Suppressor macrophage treated with lipopolysaccharide for 4 hours (primary cell): ENCODE data around the gene HNF1A.
A peak's percentile ranks its signal among the peaks of the same experiment; 100 is the strongest.

Source experiments
- DNase-seq: peaks from one replicate; pipeline ENCODE4 v3.0.0-alpha.2; 2020

HNF1A gene

DNA sequence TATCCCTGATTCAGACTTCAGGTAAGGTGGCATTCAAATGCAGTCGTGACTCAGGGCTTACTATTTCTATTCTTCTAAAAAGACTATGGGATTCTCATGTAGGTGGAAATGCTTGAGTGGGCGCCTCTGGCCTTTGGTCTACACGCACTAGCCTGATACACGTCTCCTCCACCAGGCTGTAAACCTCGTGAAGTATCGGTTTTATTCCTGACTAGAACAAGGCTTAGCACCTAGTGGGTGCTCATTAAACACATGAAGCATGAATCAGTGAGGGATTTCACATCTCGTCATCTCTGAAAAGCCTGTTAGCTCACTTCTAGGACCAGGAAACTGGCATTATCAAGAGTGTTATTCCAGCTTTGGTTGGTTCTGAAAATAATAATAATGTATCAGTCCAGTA, 17.7 kb upstream of the HNF1A start:
- DNase-seq, result no peak

DNA sequence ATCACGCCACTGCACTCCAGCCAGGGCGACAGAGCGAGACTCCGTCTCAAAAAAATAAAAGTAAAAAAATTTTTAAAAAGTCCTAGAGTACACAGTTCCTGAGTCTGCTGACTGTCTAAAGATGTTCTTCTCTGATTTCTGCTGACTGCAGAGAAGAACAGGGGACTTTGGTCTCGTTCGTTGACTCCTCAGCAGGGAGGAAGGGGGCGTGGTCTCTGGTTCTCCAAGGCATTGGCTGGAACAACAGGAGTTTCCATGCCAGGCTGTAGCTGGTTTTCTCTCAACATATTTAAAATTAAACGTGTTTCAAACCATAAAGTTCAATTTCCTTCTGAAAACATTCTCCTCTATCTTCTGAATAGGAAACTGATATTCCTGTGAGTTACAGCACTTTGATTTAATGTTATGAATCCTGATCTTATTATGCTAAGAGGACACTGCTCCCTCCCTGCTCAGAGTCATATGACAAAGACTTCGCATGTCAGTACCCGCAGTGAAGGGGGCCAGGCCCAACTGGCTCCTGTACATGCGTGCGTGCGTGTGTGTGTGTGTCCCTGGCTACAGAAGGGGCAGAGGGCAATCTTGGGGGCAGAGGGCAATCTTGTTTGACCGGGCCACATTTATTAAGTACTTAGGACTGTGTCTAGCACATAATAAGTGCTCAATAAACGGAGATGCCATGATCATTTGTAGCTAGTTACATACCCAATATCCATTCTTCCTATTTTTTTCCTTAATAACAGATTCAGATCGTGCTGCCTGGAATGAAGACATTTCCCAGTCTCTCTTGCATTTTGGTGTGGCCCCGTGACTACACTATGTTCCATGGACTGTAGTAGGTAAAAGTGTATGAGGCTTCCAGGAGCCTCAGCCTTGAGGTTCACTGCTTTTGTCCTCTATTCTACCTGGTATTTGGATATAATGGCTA, 16.5 kb upstream of the HNF1A start:
- DNase-seq, result peak; percentile 34

DNA sequence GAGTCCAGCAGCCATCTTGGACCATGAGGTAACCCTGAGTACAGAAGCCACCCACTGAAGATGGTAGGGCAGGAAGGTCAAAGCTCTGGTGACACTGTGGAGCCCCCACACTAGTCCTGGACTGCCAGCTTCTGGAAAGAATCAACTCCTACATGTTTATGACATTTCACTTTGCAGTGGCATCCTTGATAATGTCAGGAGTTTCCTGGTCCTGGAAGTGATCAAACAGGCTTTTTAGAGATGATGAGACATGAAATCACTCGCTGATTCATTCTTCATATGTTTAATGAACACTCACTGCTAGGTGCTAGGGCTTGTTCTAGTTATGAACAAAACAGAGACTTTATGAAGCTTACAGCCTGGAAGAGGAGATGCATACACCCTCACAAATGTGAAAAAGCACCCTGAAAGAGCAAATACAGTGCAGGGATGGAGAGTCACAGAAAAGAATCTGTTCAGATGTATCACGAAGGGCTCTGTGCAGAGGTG, 15.8 kb upstream of the HNF1A start:
- peak; percentile 72 for DNase-seq

DNA sequence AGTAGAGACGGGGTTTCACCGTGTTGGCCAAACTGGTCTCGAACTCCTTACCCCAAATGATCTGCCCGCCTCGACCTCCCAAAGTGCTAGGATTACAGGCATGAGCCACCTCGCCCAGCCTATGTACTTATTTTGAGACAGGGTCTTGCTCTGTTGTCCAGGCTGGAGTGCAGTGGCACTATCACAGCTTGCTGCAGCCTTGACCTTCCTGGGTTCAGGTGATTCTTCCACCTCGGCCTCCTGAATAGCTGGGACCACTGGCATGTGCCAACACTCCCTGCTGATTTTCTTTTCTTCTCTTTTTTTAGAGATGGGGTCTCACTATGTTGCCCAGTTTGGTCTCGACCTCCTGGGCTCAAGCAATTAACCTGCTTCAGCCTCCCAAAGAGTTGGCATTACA, 14.0 kb upstream of the HNF1A start:
- no peak for DNase-seq

DNA sequence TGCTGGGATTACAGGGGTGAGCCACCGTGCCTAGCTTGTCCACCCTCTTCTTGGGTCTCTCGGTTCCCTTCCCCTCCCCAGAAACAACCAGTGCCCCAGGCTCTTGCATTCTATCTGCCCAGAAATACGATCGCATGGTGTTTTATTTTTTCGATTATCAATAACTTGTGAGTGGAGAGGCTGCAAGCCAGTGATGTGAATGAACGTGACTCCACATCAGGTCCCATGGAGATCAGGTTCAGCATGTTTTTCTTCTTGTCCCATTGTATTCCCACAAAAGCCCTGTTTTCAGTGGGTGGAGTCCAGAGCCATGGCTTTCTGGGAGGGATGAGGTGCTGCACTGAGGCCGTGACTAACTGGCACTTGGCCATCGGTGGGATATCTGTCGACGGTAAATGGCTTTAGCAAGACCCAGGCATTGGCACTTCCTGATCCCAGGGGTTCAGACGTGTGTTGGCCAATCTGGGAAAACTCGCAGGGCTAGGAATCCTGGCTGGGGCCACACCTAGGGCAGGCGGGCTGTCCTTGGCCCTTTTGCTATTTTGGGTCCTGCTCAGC, 12.7 kb upstream of the HNF1A start:
- DNase-seq, result no peak

DNA sequence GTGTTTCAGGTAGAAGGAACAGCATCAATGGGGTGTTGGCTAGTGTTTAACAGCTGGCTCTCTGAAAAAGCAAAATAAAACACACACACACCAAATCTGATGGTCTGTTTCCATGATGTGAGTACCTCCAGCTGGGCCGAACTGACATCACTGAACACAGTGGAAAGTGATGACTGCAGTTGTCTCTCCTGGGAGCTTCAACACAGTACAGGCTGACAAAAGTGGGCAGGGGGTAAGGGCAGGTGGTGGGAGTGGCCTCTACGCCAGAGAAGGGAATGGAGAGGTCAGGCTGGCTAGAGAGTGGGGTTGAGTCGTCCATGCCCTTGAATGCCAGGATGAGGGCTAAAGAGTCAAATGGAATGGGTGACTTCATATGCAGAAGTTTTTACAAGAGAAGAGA, 8.0 kb upstream of the HNF1A start:
- no peak for DNase-seq

DNA sequence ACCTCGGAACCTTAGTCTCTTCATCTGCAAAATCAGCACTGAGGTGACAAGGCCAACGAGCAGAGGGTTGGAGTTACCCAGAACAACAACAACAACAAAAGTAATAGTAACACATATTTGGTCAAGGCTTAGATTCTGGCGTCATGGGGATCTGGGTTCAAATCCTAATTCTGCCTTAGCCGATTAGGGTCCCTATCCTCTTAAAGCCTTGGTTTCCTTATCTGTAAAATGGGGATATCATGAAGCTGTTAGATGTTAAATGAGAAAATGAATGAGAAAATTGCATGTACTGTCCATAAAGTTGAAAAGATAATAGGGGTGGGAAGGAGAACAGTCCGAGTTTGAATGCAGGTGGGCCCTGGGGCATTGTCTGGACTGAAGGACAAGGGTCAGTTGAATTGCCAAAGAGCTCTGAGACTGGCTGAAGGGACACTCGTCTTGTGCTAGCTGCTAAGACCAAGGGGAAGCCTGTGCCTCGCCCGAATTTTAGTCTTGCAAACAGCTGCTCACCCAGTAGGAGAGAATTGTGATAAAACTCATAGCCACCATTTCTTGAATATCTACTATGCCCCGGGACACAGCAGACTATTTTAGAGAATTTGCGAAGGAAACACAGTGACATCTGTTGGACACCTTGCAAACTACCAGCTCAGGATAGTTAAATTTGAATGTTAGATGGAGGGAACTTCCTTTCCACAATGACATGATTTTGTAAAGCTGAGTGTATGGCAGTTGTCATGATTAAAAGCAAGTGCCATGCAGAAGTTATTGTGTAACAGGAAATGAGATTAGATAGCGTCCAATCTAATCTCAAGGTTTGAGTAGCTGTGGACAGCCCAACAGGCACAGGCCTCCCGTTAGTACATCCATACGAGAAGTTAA, 6.8 kb upstream of the HNF1A start:
- peak; percentile 78 for DNase-seq

DNA sequence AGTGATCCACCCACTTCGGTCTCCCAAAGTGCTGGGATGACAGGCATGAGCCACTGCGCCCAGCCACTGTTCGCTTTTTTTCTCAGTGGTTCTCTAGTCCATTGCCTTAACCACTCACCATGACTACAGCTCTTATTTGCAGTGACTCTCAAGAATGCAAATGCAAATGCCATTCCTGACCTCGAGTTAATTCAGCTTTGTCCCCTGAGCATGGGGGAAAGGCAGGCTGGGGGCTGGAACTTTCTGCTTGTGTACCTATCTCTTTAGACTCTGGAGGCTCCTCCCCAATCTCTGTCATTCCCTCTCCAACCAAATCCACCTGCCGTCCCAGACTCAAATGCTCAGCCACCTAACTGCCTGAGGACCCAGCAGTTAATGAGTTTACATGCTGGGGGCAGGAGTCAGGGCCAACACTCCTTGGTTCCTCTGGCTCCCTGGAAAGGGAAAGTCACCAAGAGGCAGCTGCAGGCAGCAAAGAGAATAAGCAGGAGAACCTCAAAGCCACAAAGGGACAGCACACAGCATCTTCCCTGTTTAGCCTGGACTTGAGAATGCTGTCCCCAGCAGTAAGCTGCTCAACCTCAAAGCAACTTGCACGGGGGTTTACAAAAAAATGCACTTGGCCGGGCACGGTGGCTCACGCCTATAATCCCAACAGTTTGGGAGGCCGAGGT, 5.3 kb upstream of the HNF1A start:
- no peak for DNase-seq

DNA sequence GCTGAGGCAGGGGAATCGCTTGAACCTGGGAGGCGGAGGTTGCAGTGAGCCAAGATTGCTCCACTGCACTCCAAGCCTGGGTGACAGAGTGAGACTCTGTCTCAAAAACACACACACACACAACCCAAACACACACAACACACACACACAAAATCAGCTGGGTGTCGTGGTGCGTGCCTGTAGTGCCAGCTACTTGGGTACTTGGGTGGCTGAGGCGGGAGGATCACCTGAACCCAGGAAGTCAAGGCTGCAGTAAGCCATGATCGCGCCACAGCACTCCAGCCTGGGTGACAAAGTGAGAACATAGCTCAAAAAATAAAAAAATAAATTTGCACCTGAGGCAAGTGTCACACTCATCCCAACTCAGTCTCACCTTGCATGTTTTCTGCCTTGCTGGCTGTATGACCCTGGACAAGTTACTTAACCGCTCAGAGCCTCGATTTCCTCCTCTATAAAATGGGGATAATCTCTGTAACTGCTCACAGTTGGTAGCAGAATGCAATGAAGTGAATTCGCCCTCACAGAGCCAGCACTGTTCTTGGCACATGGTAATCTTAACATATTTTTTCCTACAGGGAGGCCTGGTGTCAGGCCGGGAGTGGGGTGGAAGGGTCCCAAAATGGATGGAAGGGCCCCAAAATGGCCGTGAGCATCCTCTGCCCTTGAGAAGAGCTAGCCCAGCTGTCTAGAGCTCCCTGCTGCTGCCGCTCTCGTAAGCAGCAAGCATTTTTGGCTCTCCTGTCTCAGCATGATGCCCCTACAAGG, 630 bp upstream of the HNF1A start:
- no peak for DNase-seq

DNA sequence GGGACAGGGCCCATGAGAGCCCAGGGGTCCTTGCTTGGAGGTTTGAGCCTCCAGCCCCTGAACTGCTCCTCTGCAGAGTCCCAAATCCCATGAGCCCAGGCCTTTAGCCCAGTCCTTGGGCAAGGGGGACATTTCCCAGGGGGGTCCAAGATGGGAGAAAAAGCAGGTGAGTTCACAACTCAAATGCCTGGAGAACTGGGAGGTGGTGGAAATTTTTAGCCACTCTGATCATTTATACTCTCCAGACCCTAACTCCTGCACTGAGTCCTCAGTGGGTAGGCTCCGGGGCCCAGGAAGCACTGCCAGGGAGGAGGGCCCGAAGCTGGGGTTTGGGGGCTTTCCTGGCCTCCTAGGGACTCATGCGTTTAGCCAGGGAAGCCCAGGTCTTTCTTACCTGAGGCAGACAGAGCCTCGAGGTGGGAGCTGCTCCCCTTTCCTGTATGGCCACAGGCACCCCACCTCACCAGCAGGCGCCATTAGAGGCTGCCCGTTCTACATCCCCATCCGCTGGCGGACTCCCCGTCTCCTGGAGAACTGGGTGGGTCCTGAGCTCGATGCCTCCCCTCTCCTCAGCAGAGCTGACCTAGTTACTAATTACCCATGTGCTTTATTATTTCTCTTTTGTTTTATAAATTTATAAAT, 998 bp downstream of the HNF1A start:
- no peak for DNase-seq

DNA sequence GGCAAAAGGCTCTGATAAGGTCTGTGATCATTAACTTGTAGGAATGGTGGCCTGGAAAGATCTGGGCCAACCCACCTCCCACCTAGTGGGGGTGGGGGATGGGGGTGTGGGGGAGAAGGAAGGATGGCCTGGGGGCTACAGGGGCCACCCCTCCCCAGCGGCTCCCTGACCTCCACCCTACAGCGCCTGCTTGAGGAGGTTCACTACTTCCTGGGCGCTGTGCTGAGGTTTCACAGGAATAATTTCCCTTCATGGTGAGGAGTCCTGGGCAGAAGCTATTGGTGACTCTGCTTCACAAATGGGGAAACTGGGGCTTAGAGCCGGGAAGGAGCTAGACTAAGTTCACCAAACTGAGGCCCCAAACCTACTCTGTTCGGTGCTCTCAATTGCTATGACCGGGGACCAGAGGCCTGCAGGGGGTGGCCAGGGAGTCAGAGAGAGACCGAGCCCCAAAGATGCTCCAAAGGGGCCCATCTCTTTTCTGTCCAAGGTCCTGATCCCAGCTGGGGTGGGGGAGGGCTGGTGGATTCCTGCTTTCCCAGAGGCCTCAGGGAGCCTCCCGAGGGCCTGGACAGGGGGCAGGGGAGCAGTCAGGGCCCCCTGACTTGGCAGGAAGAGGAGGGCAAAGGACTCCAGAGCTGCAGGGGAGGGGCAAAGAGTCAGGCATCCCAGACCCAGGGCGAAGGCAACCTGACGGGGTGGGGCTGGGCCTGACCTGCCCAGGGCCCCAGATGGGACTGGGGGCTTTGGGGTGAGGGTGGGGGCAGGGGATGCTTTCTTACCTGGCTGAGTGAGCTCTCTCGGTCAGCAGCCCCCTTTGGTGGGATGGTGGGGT, 1.7 kb downstream of the HNF1A start:
- no peak for DNase-seq

DNA sequence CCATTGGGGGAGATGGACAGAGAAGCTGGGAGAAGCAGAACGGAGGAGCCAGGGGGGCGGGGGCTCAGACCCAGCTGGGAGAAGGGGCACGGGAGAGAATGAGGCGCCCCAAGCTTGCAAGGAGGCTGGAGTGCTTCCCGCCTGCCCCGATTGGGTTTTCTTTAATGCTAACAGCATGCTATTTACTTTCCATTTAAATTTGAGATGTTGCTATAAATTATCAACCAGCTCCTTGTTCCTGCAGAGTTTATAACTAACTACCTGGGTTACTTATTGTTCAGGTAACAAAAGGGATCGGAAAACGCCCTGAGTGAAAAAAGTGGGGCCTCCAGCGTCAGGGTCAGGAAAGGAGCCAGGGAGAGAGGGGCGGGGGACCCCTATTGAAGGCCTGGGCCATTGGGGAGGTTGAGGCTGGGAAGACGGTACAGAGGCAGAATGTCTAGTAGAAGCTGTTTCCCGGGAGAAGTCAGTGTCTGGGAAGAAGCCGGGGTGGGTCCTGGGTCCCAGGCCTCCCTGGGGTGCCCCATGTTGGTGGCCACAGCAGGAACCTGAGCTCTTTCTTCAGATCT, 2.5 kb downstream of the HNF1A start:
- no peak for DNase-seq

DNA sequence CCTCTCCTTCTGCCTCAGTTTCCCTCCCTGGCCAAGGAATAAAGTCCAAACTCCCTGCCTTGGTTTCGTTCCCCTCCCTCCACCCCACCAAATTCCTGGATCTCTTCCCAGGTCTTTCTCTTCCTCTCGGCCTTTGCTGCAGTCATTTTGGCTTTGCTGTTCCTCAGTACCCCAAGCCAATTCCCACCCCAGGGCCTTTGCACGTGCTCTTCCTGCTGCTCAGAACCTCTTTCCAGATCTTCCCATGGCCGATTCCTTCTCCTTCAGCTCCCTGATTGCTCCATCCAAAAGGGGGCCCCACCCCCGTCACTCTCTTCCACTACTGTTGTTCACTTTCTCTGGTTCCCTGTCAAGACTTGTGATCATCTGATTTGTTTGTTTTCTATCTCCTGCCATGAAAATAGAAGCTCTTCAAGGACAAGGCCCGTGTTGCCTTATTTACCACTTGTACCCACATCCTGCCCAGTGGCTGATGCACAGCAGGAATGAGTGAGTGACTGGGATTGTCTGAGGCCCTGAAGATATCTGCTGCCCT, 3.1 kb downstream of the HNF1A start:
- DNase-seq, result no peak

DNA sequence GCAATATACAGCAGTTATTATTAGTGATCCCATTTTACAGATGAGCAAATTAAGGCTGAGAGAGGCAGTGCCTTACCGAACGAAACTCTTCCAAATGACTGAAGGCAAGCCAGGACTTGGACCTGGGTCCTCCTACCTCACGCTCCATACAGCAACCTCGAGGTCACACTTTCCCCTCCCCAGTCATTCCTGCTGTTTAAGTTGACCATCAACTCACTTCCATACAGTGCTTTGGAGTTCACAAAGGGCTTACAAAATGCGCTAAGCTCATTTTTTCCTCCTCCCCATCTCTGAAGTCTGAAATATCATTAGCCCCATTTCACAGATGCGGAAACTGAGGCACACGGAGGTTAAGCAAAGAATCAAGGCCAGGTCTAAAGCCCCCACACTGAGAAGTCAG, 4.3 kb downstream of the HNF1A start:
- no peak for DNase-seq

DNA sequence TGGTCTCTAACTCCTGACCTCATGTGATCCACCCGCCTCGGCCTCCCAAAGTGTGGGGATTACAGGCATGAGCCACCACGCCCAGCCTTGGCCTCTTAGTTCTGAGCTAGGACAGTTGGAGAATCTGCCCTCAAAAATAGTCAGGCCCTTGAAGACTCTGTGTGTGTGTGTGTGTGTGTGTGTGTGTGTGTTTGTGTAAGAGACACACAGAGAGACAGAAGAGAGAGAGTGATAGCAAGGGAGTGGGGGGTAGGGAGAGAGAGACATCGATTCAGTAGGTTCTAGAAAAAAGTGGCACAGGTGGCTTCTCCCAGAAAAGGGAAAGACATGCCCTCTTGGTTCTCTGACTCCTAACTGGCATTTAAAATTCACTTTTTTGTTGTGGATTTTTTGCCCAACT, 5.4 kb downstream of the HNF1A start:
- DNase-seq, result no peak

DNA sequence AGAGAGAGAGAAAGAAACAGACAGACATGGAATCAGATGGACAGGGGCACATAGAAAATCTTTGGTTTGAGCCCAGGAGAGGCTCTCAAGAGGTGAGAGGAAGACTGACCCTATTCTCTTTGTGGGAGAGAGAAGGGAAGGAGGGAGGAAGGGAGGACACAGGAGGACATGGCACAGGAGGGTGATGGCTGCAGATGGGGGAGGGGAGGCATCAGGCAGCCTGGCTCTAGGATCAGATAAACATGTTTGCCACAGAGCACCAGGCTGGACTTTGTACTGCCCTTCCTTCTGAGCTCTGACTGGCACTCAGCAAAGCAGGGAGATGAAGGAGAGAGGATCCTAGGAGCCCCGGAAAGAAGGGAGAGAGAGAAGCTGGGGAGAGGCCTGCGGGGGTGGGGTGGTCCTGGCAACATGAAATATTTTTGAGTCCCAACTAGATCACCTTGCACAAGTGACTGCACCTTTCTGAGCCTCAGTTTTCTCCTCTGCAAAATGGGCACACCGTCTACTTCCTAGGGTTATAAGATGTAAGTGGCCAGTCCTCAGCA, 6.1 kb downstream of the HNF1A start:
- no peak for DNase-seq

DNA sequence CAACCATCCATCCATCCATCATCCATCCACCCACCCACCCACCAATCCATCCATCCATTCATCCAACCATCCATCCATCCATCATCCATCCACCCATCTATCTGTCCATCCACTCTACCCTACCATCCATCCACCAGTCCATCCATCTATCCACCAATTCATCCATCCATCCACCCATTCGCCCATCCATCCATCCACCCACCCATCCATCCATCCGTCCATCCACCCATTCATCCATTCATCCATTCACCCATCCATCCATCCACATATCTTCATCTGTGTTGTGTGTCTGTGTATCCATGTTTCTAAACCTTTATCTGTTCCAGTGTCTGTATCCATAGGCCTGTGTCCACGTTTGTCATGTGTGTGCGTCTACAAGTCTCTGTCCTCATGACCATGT, 9.9 kb downstream of the HNF1A start:
- no peak for DNase-seq

DNA sequence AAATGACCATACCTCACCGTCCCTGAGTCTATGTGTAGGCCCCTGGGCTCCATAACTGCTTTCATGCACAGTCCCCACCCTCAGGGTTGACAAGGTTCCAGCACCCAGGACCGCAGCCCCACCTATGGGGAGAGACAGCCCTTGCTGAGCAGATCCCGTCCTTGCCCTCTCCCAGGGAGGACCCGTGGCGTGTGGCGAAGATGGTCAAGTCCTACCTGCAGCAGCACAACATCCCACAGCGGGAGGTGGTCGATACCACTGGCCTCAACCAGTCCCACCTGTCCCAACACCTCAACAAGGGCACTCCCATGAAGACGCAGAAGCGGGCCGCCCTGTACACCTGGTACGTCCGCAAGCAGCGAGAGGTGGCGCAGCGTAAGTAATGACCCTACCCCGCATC, 10.3 kb downstream of the HNF1A start:
- DNase-seq, result no peak

DNA sequence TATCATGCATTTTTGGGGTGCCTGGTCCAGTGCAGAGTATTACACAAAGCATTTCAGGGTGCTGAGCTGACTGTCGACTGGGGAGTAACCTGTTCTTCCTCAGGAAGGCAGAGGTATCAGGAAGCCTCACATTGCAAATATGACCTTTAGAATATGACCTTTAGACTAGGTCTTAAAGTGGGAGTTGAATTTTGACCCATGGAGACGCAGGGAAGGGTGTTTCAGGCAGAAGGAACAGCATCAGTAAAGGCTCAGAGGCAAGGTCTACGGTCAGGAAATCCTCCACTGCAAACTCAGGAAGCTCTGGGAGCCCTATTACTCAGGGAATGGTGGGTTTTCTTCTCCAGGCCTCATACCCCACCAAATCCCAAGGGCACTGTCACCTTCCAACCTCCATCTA, 11.3 kb downstream of the HNF1A start:
- DNase-seq, result no peak
